GM12873 (cell line): Measurements from ENCODE around the gene SOHLH2.

ENCODE experiments used
- TF ChIP-seq, protein P1 (sequence below): IDR thresholded peaks from 2 replicates; pipeline ENCODE4 v1.5.1; 2012; ENCODE audit warnings: low read depth, mild to moderate bottlenecking, moderate library complexity, low read length, control low read depth; ENCODE audit not compliant: insufficient read depth; ENCODE audit errors: missing control alignments

SOHLH2 gene

DNA sequence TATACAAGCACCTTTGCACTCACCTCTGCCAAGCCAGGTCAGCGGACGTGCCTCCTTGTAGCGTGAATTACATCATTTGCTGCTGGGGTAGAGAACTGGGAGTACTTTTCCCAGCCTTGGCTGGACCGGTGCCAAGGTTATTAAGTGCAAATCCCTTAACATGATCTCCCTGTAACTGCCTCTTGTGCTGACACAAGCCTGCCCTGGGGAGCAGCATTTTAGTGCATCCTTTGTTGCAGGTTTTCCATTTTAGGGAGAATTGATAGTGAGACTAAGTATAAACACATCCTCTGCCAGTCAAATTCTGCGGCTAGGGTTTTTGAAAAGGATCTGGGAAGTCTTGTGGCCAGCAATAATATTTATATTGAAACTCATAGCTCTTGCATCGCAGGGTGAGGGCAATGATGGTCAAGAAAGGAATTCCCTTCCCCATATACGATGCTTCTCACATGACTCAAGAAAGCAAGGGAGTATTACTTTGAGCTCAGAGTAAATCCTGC is 50.5 kb downstream of the SOHLH2 start:
- TF ChIP-seq, protein P1, sequence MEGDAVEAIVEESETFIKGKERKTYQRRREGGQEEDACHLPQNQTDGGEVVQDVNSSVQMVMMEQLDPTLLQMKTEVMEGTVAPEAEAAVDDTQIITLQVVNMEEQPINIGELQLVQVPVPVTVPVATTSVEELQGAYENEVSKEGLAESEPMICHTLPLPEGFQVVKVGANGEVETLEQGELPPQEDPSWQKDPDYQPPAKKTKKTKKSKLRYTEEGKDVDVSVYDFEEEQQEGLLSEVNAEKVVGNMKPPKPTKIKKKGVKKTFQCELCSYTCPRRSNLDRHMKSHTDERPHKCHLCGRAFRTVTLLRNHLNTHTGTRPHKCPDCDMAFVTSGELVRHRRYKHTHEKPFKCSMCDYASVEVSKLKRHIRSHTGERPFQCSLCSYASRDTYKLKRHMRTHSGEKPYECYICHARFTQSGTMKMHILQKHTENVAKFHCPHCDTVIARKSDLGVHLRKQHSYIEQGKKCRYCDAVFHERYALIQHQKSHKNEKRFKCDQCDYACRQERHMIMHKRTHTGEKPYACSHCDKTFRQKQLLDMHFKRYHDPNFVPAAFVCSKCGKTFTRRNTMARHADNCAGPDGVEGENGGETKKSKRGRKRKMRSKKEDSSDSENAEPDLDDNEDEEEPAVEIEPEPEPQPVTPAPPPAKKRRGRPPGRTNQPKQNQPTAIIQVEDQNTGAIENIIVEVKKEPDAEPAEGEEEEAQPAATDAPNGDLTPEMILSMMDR, result no peak

DNA sequence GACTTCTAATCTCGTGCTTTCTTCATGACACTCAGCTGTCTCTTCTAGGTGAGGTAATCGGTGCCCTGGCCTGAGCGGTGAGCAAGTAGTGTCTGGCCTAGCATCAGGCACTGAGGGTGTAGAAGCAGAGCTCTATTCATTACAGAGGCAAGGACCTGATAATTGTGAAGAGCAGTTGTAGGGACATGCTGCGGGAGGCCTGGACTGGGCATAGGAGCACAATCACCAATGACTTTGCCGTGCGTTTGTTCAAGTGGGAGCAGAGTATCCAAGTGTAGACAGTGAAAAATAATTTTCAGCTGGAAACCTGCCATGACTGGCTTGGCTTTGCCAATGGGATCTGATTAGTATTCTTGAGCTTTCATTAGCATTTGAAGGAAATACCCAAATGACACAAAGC is 51.1 kb downstream of the SOHLH2 start:
- TF ChIP-seq, protein P1, result no peak

DNA sequence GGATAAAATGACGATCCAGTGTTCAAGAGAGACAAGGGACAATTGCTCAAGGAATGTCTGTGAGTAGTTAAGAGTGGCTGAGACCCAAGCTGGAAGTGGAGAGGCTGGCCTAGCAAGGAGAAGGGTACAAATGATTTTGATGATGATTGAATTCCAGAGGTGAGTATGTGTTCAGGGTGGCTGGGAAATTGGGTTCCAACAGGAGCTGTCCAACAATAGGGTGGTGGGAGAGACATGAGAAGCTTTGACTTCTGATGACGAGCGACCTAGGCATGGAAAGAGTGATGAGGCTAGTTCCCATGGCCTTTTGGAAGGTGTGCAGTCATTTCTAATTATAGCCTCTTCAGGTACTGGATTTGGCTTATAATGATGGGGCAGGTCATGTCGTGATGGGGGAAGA is 54.1 kb downstream of the SOHLH2 start:
- TF ChIP-seq, protein P1, result no peak

DNA sequence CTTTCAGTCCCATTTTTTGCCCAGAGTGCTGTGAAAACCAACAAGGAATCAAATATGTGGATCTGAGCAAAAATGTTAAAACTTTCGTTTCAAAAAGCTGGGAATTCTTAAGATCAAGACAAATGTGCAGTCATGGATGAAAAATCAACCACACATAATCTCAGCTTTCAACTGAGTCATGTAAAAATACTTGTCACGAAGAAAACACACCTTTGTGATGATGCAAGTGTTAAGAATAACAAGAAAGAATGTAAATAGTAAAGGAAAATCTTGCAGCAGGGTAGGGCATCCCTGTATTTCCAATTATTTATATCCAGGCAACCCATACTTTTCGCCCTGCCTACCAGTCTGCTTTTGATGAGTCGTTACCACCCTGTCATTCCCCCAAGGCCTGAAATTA is 55.7 kb downstream of the SOHLH2 start:
- TF ChIP-seq, protein P1, result no peak

DNA sequence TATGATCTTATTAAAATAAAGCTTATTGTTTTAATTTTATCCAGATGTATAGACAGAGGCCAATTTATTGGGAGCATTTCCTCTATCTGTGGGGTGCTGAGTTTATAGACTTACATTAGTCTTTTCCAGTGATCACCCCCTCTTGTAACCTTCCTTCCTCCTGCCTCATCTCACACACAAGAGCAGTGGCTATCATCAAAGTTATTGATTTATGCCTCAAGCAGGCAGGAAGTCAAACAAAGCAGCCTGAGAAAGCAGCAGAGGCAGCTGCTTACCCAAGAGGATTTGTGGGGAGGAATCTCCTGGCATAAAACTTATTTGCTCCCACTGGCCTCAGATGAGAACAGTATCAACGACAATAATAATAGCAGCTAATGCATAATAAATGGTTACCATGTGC is 56.9 kb downstream of the SOHLH2 start:
- TF ChIP-seq, protein P1, result no peak

DNA sequence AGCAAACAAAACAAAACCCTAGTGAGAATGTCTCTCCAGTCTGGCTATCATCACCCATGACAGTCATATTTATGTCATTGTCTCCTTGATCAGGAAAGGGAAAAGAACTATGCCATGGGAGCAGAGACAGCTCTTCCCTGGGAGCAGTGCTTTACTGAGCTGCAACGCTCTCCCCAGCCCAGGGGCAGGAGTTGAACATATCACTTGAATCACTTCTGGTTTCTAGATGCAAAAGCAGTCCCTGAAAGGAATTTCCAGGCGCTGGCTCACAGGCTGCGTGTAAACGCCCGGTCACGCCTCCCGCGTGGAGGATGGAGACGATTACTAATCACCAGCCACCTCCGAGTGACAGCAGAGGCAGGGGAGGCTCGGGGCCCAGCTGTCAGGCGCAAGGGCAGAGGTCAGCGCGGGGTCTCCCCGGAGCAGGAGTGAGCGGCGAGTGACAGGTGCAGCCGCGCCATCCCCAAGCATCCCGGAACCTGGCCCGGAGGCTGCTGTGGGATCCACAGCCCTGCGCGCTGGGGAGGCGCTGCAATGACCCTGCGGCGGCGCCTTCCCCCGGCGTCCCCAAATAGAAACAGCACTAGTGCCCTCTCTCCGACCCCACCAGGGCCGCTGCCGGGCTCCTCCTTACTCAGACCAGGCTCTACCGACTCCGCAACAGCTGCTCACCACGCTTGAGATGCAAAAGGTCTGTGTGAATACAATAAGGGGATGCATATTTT is 59.6 kb downstream of the SOHLH2 start:
- TF ChIP-seq, protein P1, result no peak

DNA sequence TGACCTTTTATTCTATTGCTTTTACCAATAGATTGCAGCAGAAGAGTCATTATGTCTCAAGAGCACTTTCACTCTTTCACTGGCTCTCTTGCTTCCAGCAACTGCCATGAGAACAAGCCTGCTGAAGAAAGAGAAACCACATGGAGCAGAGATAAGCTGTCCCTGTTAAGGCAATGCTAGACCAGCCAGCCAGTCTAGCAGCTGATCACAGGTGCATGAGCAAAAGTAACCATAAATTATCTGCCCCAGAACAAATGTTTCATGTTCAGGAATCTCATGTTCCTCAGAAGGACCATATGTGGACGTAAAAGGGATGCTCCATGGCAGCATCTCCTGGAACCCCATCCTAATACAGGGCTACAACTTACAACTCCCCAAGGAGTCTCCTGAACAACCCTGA is 62.8 kb downstream of the SOHLH2 start:
- TF ChIP-seq, protein P1, result no peak
